ENCODE results near the gene GSDME. TPM values are rescaled to one million over a fixed set of nuclear protein-coding genes. Genes with fewer than 3 reads are reported as not detected.

GSDME gene
- total RNA-seq, 4 donors from 2014 or later: 0.87 to 16.3 (median 10.4) TPM

DNA sequence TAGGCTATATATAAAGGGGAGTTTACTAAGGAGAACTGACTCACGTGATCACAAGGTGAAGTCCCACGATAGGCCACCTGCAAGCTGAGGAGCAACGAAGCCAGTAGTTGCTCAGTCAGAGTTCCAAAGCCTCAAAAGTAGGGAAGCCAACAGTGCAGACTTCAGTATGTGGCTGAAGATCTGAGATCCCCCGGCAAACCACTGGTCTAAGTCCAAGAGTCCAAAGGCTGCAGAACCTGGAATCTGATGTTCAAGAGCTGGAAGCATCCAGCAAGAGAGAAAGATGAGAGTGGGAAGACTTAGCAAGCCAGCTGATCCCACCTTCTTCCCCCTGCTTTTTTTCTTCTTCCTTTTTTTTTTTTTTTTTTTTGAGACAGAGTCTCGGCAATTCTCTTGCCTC is 27.0 kb upstream of the GSDME start:
- H3K9me3 ChIP-seq: no peaks in the 10 kb centered on the region
- H3K27me3 ChIP-seq: no peaks in the 10 kb centered on the region
- H3K27ac ChIP-seq: no peak overlapping the region
- TF ChIP-seq, protein P1, sequence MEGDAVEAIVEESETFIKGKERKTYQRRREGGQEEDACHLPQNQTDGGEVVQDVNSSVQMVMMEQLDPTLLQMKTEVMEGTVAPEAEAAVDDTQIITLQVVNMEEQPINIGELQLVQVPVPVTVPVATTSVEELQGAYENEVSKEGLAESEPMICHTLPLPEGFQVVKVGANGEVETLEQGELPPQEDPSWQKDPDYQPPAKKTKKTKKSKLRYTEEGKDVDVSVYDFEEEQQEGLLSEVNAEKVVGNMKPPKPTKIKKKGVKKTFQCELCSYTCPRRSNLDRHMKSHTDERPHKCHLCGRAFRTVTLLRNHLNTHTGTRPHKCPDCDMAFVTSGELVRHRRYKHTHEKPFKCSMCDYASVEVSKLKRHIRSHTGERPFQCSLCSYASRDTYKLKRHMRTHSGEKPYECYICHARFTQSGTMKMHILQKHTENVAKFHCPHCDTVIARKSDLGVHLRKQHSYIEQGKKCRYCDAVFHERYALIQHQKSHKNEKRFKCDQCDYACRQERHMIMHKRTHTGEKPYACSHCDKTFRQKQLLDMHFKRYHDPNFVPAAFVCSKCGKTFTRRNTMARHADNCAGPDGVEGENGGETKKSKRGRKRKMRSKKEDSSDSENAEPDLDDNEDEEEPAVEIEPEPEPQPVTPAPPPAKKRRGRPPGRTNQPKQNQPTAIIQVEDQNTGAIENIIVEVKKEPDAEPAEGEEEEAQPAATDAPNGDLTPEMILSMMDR (IDR thresholded peaks at IDR 0.05): no peak
- TF ChIP-seq POLR2A (IDR thresholded peaks at IDR 0.05): no peak
- WGBS, 2 donors: 89 to 96% methylated on average over 5 of the region's 5 CpGs
- H3K4me1 ChIP-seq: no peaks in the 10 kb centered on the region
- intact Hi-C loops (cut with DNase I): no loop called here
- no peak overlapping the region for H3K4me3 ChIP-seq
- no peak for DNase-seq
- H3K36me3 ChIP-seq: no peaks in the 10 kb centered on the region

DNA sequence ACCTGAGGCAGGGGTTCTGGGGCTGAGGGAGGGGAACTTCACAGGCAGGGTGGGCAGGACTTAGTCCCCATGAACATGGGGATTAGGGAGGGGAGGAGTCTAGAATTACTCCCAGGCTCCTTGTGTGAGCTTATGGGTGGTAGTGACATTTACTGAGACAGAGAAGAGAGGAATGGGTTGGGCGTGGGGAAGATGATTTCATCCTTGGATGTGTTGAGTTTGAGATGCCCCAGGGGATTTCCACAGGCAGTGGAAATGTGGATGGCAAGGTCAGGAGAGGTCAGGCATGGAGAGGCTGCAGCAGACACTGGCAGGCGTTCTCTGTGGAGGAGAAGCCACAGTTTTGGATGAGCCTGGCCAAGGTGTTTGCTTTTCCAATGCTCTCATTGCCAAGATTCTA is 26.4 kb upstream of the GSDME start:
- 73 to 79% methylated on average over 2 of the region's 2 CpGs for whole genome bisulfite sequencing, 2 donors
- H3K36me3 ChIP-seq: no peaks in the 10 kb centered on the region
- H3K4me1 ChIP-seq: no peaks in the 10 kb centered on the region
- H3K4me3 ChIP-seq: no peak overlapping the region
- intact Hi-C loops (cut with DNase I): no loop called here
- no peak overlapping the region for H3K27ac ChIP-seq
- DNase-seq: no peak
- no peak for TF ChIP-seq POLR2A (IDR thresholded peaks at IDR 0.05)
- TF ChIP-seq, protein P1 (IDR thresholded peaks at IDR 0.05): no peak
- H3K27me3 ChIP-seq: no peaks in the 10 kb centered on the region
- no peaks in the 10 kb centered on the region for H3K9me3 ChIP-seq

DNA sequence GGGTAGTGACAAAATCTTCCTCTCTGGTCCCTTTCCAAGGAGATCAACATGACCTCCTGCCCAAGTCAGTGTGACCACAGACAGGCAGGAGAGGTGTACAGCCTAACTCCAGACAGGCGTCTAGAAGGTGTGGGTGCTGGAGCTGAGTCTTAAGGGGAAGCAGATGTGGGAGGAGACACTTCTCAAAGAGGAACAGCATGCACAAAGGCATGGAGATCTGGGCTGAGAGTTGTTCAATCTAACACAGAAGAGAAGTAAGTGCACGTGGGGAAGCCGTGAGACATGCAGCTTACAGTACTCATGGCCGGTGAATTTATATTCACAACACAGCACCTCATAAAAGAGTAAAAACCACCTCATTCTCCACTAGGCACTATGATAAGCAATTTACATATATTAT is 23.8 kb upstream of the GSDME start:
- no peaks in the 10 kb centered on the region for H3K27me3 ChIP-seq
- no peak for TF ChIP-seq POLR2A (IDR thresholded peaks at IDR 0.05)
- TF ChIP-seq, protein P1 (IDR thresholded peaks at IDR 0.05): no peak
- no peaks in the 10 kb centered on the region for H3K9me3 ChIP-seq
- H3K4me3 ChIP-seq: no peak overlapping the region
- DNase-seq: no peak
- WGBS, 2 donors: 70 to 92% methylated on average over 3 to 4 of the region's 4 CpGs
- no peaks in the 10 kb centered on the region for H3K36me3 ChIP-seq
- intact Hi-C loops (cut with DNase I): no loop called here
- no peaks in the 10 kb centered on the region for H3K4me1 ChIP-seq
- no peak overlapping the region for H3K27ac ChIP-seq

DNA sequence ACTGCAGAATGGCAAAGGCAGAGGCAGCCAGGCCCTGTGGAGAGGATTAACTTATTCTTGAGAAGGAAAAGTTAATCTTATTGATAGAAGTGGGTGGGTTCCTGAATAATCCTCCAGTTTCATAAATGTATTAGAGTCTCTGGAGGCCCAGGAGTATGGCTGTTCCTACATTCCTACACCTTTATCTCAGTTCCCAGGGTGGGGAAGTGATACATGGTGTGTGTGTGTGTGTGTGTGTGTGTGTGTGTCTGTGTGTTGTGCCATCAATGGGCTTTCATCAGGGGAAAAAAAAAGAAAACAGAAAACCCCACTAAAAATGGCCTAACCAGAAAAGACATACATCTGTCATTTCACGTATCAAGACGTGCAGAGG is 22.0 kb upstream of the GSDME start:
- no peaks in the 10 kb centered on the region for H3K9me3 ChIP-seq
- 87 to 94% methylated on average over 2 of the region's 2 CpGs for WGBS, 2 donors
- intact Hi-C loops (cut with DNase I): no loop called here
- TF ChIP-seq POLR2A (IDR thresholded peaks at IDR 0.05): no peak
- TF ChIP-seq, protein P1 (IDR thresholded peaks at IDR 0.05): no peak
- no peak overlapping the region for H3K4me3 ChIP-seq
- DNase-seq: no peak
- H3K27me3 ChIP-seq: no peaks in the 10 kb centered on the region
- no peaks in the 10 kb centered on the region for H3K36me3 ChIP-seq
- H3K27ac ChIP-seq: no peak overlapping the region
- H3K4me1 ChIP-seq: no peaks in the 10 kb centered on the region

DNA sequence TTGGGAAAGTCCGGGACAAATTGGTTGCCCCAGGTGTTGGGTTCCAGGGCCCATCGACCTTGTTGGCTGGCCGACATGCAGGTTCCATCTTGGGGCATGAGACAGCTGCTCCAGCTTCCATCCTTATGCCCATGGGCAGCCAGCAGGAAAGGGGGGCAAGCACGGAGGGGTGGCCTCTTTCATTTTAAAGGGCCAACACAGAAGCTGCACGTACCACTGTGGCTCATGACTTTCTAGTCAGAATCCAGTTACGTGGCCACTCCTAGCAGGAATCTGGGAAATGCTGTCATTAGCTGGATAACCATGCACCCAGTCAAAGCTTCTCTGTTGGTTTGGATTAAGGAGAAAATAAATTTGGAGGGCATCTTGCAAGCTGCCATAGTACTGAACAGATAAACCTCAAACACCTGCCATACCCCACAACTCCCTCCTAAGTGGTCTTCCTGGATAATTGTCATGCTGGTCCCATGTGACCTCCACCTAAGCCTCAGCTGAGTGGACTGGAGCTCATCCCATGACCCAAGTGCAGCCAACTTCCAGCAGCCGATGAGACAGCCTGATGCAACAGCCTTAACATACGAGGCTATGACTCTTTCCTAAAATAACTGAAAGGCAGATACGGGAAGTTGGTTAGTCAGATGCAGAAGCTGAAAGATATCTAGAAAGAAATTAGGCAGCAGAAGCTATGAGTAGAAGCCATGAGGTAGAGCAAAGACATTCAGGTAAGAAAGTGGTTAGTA is 21.4 kb upstream of the GSDME start:
- TF ChIP-seq, protein P1 (IDR thresholded peaks at IDR 0.05): no peak
- no peak for TF ChIP-seq POLR2A (IDR thresholded peaks at IDR 0.05)
- no peak for DNase-seq
- WGBS, 2 donors: 59 to 71% methylated on average over 6 to 7 of the region's 9 CpGs
- Histone ChIP-seq H3K27me3 (no peaks in the 10 kb centered on the region), H3K9me3 (no peaks in the 10 kb centered on the region), H3K4me3 (no peak overlapping the region), H3K27ac (no peak overlapping the region), H3K4me1 (no peaks in the 10 kb centered on the region), H3K36me3 (no peaks in the 10 kb centered on the region)
- intact Hi-C loops (cut with DNase I): no loop called here
